HEK293T (cell line): Measurements from ENCODE around the gene FHOD3.

Experiments
- CTBP1 ChIP-seq: fragments of 450-650 bp; IDR thresholded peaks from 2 replicates; pipeline ENCODE4 v1.6.1; 2016; ENCODE audit warnings: borderline replicate concordance
- SUZ12 ChIP-seq: fragments of 450-650 bp; IDR thresholded peaks from 2 replicates; pipeline ENCODE4 v1.6.1; 2016; ENCODE audit warnings: mild to moderate bottlenecking

DNA sequence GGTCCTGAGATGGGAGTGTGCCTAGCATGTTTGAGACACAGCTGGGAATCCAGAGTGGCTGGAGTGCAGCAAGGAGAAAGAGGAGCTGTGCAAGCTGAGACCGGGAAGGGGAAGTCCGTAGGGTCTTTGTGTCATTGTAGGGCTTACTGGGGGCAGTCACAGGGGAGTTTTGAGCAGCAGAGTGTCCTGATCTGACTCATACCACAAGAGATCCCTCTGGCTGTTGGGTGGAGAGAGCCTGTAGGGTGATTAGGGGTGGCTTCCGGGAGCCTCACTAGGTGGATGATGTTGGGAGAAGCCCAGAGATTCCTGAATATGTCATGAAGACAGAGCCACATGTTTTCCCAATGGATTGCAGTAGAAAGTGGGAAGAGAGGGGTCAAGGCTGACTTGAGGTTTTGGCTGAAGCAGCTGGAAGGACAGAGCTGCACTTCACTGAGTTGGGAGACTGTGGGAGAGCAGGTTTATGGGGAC, 30.9 kb downstream of the FHOD3 start:
- TF ChIP-seq CTBP1: no peak
- no peak for TF ChIP-seq SUZ12
